GM18520 (cell line): Measurements from ENCODE around the gene CIAO2B.
"Not testable (repeated sequence)": the region's sequence is repeated elsewhere in the genome, so short reads cannot be mapped to it uniquely, and the experiment has no call there.

Experiments used
- ATAC-seq: cut with Tn5 transposase; IDR thresholded peaks from one replicate; pipeline ENCODE4 v1.9.1; 2021; ENCODE audit not compliant: unreplicated experiment

Gene CIAO2B

DNA sequence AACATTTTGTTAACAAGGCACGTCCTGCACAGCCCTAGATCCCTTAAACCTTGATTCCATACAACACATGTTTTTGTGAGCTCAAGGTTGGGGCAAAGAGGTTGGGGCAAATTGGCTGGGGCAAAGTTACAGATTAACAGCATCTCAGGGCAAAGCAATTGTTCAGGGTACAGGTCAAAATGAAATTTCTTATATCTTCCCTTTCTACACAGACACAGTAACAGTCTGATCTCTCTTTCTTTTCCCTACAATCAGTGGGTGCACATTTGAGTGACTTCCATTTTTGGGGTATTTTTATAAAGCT lies 21.9 kb upstream of the CIAO2B start:
- not testable (repeated sequence) for ATAC-seq

DNA sequence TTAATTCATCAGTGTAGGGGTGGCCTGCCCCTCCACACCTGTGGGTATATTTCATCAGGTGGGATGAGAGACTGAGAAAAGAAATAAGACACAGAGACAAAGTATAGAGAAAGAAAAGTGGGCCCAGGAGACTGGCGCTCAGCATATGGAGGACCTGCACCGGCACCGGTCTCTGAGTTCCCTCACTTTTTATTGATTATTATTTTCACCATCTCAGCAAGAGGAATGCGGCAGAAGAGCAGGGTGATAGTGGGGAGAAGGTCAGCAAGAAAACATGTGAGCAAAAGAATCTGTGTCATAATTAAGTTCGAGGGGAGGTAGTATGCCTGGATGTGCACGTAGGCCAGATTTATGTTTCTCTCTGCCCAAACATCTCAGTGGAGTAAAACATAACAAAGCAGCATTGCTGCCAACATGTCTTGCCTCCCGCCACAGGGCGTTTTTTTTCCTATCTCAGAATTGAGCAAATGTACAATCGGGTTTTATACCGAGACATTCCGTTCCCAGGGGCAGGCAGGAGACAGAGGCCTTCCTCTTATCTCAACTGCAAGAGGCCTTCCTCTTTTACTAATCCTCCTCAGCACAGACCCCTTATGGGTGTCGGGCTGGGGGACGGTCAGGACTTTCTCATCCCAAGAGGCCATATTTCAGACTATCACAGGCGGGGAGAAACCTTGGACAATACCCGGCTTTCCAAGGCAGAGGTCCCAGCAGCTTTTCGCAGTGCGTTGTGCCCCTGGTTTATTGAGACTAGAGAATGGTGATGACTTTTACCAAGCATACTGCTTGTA lies 21.4 kb upstream of the CIAO2B start:
- ATAC-seq, result not testable (repeated sequence)

DNA sequence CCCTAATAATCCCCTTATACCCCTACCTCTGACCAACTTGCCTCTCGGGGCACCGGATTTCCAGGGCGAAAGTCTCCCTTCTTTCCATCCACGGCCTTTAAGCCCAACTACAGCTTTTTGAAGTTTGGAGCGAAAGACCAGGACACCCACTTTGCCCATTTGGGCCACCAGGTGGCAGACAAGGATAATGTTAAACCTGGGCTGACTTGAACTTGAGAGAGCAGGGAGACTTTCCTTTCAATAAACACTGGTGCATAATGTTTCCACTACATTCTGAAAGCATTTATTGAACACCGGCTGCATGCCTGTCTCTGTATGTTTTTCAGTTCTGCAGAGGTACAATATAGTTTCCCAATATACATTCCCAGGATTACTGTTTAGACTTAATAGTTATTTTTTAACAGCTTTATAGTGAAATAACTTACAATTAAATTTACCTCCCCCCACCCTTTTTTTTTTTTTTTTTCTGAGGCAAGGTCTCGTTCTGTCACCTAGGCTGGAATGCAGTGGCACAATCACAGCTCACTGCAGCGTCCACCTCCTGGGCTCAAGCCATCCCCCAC lies 20.0 kb upstream of the CIAO2B start:
- no peak for ATAC-seq

DNA sequence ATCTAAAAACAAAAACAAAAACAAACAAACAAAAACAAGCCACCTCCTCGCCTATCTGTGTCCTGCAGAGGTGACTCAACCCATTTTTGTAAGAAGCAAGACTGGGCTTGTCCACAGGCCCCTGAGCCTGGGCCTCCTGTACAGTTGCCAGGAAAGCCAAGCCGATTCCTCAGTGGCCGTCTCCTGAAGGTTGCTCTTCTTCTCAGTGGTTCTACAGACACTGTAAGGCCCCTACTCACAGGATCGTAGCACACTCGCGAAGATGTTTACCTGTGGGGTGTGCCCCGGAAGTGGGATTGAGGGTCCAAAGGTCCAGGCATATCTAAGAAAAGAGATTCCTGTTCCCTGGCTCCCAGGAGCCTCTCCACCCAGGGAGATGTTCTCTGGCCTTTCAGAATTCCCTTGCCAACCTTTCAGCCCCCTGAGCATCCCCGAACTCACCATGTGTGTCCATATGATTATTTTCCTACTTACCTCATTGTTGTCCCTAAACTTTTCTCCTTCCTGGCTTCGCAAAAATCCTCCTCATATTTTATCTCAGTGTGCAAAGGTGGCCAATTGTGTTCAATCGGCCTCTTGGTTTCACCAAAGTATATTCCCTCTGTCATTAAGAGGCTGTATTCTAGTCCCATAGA lies 19.4 kb upstream of the CIAO2B start:
- ATAC-seq, result no peak

DNA sequence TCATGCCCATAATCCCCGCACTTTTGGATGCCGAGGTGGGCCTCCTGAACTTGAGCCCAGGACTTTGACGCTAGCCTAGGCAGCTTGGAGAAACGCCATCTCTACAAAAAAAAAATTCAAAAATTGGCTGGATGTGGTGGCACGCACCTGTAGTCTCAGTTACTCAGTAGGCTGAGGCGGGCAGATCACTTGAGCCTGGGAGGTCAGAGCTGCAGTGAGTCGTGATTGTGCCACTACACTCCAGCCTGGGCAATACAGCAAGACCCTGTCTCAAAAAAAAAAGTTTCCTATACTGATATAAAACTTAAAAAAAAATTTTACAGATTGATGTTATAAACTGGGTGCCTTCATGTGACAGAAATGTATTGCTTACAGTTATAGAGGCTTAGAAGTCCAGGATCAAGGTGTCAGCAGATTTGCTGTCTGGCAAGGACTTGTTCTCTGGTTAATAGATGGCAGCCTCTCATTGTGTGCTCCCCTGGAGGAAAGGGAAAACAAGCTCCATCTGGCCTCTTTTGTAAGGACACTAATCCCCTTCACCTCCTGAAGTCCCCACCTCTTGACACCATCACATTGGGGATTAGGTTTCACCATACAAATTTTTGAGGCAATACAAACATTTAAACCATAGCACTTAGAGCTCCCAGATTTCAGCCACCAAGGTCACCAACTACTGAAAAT lies 18.4 kb upstream of the CIAO2B start:
- ATAC-seq, result no peak

DNA sequence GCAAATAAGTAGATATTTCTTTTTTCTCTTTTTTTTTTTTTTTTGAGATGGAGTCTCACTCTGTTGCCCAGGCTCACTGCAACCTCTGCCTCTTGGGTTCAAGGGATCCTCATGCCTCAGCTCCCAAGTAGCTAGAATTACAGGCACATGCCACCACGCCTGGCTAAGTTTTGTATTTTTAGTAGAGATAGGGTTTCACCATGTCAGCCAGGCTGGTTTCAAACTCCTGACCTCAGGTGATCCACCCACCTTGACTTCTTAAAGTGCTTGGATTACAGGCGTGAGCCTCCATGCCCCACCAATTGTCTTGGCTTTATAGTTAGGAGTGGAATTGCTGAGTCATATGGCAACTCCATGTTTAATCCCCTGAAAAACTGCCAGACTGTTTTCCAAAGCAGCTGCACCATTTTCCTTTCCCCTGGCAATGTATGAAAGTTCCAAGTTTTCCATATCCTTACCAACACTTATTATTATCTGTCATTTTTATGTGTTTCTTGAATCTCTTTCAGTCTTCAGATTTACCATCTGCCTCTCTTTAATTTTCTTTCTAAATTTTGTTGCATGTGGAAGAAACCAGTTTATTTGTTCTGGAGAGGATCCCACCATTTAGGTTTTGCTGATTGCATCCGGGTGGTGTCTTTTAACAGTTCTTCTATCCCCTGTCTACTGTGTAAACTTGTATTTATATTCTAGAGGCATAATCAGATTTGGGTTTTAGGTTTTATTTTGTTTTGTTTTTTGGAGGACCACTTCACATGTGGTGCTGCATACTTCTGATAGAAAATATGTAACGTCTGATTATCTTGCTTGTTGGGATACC lies 17.0 kb upstream of the CIAO2B start:
- ATAC-seq, result no peak

DNA sequence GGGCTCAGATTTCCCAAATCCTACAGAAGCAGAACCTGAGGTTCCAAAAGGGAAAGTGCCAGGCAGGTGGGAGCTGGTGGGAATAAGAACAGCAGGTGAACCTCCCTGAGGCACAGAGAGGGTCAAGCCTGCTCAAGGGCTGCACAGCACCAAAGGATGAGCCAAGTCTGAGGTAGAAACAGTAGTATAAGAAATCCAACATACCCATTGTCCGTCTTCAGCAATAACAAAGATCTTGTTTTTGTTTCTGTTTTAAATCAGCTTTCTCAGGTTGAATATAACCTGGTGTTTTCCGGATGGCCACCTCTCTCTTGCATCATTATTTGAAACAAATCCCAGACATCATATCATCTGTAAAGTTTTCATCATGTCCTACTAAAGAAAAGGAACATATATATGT lies 16.2 kb upstream of the CIAO2B start:
- ATAC-seq, result peak; percentile 35

DNA sequence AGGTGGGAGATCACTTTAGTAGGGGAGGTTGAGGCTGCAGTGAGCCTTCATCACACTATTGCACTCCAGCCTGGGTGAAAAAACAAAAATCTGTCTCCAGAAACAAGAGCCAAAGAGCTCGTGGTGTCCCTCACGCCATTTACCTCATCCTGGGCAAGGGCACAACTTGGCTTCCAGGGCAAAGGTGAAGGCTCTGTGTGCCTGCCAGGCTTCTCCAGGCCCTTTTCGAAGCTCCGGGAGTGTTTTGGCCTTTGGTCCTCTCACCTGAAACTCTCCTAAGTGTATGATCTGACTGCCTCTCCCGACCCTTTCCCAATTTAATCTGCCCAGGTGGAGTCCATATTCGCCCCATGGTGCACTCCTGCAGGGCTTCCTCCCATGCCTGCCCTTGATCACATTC lies 15.3 kb upstream of the CIAO2B start:
- ATAC-seq, result no peak

DNA sequence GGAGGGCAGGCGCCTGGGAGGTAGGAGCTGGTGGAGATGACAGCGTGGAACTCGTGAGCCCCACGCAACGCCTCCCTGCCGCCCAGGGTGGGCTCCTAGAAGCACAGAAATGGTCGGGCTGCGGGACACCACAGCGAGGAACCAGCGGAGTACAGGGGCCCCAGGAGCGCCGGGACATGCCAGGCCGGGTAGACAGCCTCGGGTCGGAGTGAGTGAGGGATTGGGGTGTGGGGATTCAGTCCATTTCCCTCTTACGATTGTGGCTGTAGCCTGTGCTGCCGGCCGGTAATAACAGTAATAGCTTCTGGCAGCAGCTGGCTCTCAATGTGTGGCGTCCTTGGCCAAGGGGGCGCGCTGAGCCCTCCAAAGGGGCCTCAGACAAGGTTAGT lies 14.6 kb upstream of the CIAO2B start:
- no peak for ATAC-seq

DNA sequence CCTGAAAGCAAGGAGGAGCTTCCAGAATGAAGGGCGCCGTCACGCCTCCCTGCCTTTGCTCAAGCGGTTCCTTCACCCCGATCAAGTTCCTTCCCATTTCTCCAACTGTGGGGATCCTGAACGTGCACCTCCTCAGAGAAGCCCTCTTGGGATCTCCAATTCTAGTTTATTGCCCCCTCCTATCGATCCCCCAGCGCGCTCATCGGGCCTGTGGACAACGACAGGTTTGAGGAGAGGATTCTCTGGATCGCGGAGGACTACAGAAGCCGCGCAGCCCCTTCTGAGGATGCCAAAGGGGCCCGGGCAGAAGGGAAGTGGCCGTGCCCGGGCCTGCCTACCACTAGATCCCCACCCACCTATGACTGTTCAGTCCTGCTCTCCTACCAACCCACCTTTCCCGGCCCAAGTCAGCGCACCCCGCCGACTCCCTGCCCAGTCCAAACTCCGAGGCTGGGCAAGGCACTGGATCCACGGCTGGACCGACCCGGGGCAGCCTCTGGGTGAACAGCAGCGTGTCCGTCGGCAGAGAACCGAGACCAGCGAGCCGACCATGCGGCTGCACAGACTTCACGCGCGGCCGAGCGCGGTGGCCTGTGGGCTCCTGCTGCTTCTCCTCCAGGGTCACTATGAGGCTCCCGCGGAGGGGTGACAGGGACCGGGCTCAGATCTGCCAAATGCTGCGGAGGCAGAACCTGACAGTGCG lies 14.1 kb upstream of the CIAO2B start:
- ATAC-seq, result no peak

DNA sequence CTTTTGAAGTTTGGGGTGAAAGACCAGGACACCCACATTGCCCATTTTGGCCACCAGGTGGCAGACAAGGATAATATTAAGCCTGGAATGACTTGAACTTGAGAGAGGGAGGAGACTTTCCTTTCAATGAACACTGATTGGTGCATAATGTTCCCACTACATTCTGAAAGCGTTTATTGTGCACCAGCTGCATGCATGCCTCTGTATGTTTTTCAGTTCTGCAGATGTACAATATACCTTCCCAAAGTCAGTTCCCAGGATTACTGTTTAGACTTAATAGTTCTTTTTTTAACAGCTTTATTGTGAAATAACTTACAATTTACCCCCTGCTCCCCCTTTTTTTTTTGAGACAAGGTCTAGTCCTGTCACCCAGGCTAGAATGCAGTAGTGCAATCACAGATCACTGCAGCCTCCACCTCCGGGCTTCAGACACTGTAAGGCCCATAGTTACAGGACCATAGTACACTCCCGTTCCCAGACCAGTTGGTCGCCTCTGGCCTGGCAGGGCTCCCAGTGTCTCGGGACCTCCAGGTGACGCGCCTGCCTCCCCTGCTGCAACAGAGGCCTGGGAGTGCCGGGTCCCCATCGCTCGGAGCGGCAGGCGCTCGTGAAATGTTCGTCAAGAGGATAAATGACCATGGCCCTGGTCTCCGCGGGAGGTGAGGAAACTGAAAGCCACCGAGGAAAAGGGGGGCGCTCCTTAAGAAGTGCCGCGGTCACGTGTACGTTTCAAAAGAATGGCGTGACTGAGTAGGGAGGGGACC lies 13.3 kb upstream of the CIAO2B start:
- peak; percentile 61 for ATAC-seq

DNA sequence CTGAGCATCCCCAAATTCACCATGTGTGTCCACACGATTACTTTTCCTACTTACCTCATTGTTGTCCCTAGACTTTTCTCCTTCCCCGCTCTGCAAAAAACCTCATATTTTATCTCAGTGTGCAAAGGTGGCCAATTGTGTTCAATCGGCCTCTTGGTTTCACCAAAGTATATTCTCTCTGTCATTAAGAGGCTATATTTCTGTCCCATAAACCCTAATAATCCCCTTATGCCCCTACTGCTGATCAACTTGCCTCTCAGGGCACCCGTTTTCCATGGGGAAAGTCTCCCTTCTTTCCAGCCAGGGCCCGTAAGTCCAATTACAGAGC lies 12.7 kb upstream of the CIAO2B start:
- no peak for ATAC-seq

DNA sequence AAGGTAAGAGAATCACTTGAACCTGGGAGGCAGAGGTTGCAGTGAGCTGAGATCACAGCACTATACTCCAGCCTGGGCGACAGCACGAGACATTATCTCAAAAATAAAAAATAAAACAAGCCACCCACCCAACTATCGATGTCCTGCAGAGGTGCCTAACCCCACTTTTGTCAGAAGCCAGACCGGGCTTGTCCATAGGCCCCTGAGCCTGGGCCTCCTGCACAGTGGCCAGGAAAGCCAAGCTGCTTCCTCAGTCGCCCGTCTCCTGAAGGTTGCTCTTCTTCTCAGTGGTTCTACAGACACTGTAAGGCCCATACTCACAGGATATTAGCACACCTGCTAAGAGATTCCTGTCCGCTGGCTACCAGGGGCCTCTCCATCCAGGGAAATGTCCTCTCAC lies 12.3 kb upstream of the CIAO2B start:
- ATAC-seq, result no peak

DNA sequence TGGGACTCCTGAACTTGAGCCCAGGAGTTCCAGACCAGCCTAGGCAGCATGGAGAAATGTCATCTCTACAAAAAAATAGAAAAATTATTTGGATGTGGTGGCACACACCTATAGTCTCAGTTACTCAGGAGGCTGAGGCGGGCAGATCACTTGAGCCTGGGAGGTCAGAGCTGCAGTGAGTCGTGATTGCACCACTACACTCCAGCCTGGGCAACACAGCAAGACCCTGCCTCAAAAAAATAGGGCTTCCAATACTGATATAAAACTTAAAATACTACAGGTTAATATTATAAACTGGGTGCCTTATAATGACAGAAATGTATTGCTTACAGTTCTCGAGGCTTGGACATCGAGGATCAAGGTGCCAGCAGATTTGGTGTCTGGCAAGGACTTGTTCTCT lies 11.7 kb upstream of the CIAO2B start:
- no peak for ATAC-seq

DNA sequence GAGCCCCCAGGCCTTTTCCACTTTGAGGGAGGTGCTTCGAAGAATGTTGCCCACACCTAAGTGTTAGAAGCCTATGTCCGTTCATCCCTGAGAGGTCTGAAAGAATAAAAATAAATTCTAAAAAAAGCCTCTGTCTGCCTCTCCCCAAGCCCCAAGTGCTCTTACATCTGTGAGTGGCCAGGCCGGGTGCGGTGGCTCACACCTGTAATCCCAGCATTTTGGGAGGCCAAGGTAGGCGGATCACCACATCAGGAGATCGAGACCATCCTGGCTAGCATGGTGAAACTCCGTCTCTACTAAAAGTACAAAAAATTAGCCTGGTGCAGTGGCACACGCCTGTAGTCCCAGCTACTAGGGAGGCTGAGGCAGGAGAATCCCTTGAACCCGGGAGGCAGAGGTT lies 10.8 kb upstream of the CIAO2B start:
- ATAC-seq, result not testable (repeated sequence)

DNA sequence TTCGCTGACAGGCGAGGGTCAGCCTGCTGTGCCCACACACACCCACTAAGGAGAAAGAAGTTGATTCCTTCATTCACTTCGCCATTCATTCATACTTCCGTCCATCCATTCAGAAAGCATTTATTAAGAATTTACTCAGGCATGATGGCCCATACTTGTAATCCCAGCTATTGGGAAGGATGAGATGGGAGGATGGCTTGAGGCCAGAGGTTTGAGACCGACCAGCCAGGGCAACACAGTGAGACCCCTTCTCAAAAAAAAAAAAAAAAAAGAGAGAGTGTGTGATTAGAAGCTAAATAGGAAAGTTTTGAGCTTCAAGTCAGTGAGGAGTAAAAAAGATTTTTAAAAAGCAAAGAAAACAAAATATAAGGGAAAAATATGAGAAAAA lies 9.8 kb upstream of the CIAO2B start:
- ATAC-seq, result no peak

DNA sequence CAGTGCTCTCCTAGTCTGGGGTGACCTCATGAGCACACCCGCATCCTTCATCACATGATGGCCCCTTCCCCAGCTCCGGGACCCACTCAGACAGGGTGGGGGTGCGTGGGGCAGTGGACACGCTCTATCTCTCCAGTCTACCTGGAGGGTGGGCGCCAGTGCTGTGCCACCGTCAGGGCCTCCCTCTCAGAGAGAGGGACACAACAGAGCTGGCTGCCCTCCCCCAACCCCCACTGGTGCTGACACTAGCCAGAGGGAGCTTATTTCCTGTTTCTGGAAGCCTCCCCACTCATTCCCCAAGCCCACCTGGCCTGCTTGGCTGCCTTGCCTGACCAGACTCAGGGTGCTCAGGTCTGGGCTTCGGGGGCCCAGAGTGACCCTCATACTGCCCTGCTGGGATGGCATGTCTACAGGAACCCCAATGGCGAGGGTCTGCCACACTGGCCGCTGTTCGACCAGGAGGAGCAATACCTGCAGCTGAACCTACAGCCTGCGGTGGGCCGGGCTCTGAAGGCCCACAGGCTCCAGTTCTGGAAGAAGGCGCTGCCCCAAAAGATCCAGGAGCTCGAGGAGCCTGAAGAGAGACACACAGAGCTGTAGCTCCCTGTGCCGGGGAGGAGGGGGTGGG lies 9.3 kb upstream of the CIAO2B start:
- ATAC-seq, result no peak

DNA sequence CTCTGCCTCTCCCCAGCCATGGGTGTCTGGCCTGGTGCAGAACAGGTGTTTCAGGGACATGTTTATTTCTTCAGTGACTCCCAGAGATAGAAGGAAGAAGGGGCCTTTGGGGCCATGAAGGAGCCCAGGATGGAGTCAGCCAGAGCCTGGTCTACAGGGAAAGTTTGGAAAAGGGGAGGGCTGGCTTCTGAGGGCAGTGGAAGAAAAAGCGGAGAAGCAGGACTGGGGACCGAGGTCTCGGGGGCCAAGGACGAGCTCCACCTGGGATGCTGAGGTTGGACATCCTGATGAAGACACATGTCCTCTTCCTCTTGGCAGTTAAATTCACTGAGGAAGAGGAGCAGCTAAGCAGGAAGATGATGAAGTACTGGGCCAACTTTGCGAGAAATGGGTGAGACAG lies 8.8 kb upstream of the CIAO2B start:
- ATAC-seq, result no peak

DNA sequence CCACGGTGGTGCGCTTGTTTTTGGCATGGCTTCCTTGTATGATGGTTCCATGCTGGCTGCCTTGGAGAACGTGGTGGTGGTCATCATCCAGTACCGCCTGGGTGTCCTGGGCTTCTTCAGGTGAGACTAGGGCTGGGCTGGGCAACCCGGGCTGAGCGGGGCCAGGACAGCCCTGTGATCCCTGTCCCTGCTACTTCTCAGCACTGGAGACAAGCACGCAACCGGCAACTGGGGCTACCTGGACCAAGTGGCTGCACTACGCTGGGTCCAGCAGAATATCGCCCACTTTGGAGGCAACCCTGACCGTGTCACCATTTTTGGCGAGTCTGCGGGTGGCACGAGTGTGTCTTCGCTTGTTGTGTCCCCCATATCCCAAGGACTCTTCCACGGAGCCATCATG lies 6.0 kb upstream of the CIAO2B start:
- no peak for ATAC-seq

DNA sequence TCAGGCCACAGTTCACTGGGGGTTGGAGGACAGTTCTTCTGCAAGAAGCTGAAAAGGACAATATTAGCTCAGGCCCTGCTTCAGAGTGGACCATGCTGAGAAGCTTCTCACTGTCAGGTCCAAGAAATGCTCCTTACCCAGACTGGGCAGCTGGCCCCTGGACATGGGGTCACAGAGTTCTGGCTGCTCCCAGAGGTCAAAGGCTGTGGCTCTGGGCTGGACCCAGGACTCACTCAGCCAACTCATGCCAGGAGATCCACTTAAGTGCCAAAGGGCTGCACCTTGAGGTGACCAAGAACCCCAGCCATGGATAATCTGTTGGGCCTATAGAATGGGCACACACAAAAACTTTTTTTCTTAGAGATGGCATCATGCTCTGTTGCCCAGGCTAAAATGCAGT lies 5.2 kb upstream of the CIAO2B start:
- ATAC-seq, result no peak
